Breast epithelium (tissue), 4 donors: ENCODE measurements around the gene ANXA6. TPM values are rescaled to one million over a fixed set of nuclear protein-coding genes. Genes with fewer than 3 reads are reported as not detected.
"Not testable (repeated sequence)": the region's sequence is repeated elsewhere in the genome, so short reads cannot be mapped to it uniquely, and the experiment has no call there.

Experiments used
- DNase-seq, 2 donors: peaks; one replicate each; pipeline ENCODE4 v3.0.0-alpha.2; 2019; ENCODE audit warnings: low spot score in 2 of 2
- H3K27ac ChIP-seq, 2 donors: fragments of 200-600 bp; sonication (generic) in 1 of 2; one replicate each; pipeline ENCODE4 v1.5.1; 2016 to 2019; ENCODE audit warnings: mild to moderate bottlenecking in 1 of 2
- H3K27me3 ChIP-seq, 2 donors: fragments of 200-600 bp; sonication (generic) in 1 of 2; one replicate each; pipeline versions ENCODE4 v1.5.1 to v1.6.0; 2017 to 2019; ENCODE audit warnings: control low read depth in 1 of 2, mild to moderate bottlenecking in 1 of 2
- H3K36me3 ChIP-seq: fragments of 200-600 bp; one replicate; pipeline ENCODE4 v1.5.1; 2019
- H3K4me1 ChIP-seq, 2 donors: fragments of 200-600 bp; sonication (generic); one replicate each; pipeline ENCODE4 v1.5.1; 2016 to 2019; ENCODE audit warnings: control low read depth in 1 of 2
- H3K4me3 ChIP-seq, 3 donors: fragments of 200-600 bp; sonication (generic); 1 replicate in 2 of 3; 2 replicates in 1 of 3; pipeline ENCODE4 v1.5.1; 2016 to 2019; ENCODE audit warnings: mild to moderate bottlenecking in 3 of 3, moderate library complexity in 2 of 3
- H3K9me3 ChIP-seq, 2 donors: fragments of 200-600 bp; sonication (generic) in 1 of 2; one replicate each; pipeline ENCODE4 v1.5.1; 2016 to 2019; ENCODE audit warnings: control low read depth in 1 of 2
- CTCF ChIP-seq, 3 donors: fragments of 450-650 bp; IDR thresholded peaks; one replicate each; pipeline ENCODE4 v1.5.1; 2016 to 2017; ENCODE audit warnings: antibody characterized with exemption in 3 of 3, mild to moderate bottlenecking in 3 of 3, moderate library complexity in 3 of 3
- POLR2A ChIP-seq: fragments of 450-650 bp; IDR thresholded peaks from one replicate; pipeline ENCODE4 v1.6.1; 2016; ENCODE audit warnings: antibody characterized with exemption, mild to moderate bottlenecking, moderate library complexity
- POLR2AphosphoS5 ChIP-seq, 3 donors: sonication (generic); formaldehyde crosslinking; IDR thresholded peaks; one replicate each; pipeline ENCODE4 v1.6.1; 2017; ENCODE audit warnings: antibody characterized with exemption in 3 of 3
- intact Hi-C: fragments of 100-400 bp; cut with DNase I; formaldehyde crosslinking; loops from one replicate; pipeline ENCODE4 v1.15.1; 2023; ENCODE audit warnings: low total_unique reads
- total RNA-seq, 3 donors: library from RNA; depleted of rRNA; stranded (reverse); fragments of >200 nt; gene quantifications; one replicate each; pipeline ENCODE4 v1.1.0, GENCODE V29; 2016

ANXA6 gene
- total RNA-seq, 3 donors from 2014 or later = 206 to 320 (median 276) TPM

GRCh38 chr5:151181818-151182523, 24.4 kb upstream of the ANXA6 start:
- no peak overlapping the region for H3K27ac ChIP-seq
- H3K9me3 ChIP-seq = no peaks in the 10 kb centered on the region
- intact Hi-C loops = no loop called here
- no peak for TF ChIP-seq POLR2A
- H3K4me1 ChIP-seq = no peaks in the 10 kb centered on the region
- H3K4me3 ChIP-seq = no peak overlapping the region
- H3K36me3 ChIP-seq = no peaks in the 10 kb centered on the region
- DNase-seq = no peak
- no peaks in the 10 kb centered on the region for H3K27me3 ChIP-seq

- H3K36me3 ChIP-seq = no peaks in the 10 kb centered on the region
- no peaks in the 10 kb centered on the region for H3K9me3 ChIP-seq
- H3K4me3 ChIP-seq = no peak overlapping the region
- no peaks in the 10 kb centered on the region for H3K4me1 ChIP-seq
- DNase-seq = no peak
- no peak for TF ChIP-seq POLR2AphosphoS5 (IDR thresholded peaks at IDR 0.05)
- H3K27me3 ChIP-seq = no peaks in the 10 kb centered on the region
- intact Hi-C loops = no loop called here
- no peak overlapping the region for H3K27ac ChIP-seq
Observed at GRCh38 chr5:151180291-151180690, 22.7 kb upstream of the ANXA6 start.

- DNase-seq = no peak
- Histone ChIP-seq H3K4me1 (no peaks in the 10 kb centered on the region), H3K36me3 (no peaks in the 10 kb centered on the region), H3K4me3 (no peak overlapping the region), H3K9me3 (no peaks in the 10 kb centered on the region), H3K27ac (no peak overlapping the region), H3K27me3 (no peaks in the 10 kb centered on the region)
- intact Hi-C loops = no loop called here
- TF ChIP-seq POLR2AphosphoS5 (IDR thresholded peaks at IDR 0.05) (no peak), CTCF (IDR thresholded peaks at IDR 0.05) (no peak)
Observed at GRCh38 chr5:151179489-151179840, 21.9 kb upstream of the ANXA6 start.

- intact Hi-C loops = no loop called here
- no peaks in the 10 kb centered on the region for H3K36me3 ChIP-seq
- no peaks in the 10 kb centered on the region for H3K9me3 ChIP-seq
- no peaks in the 10 kb centered on the region for H3K27me3 ChIP-seq
- H3K27ac ChIP-seq = no peak overlapping the region
- no peaks in the 10 kb centered on the region for H3K4me1 ChIP-seq
- no peak for DNase-seq
- TF ChIP-seq CTCF (IDR thresholded peaks at IDR 0.05) (no peak), POLR2A (no peak)
- no peak overlapping the region for H3K4me3 ChIP-seq
Observed at GRCh38 chr5:151178777-151179488, 21.4 kb upstream of the ANXA6 start.

GRCh38 chr5:151178372-151178771, 20.8 kb upstream of the ANXA6 start:
- intact Hi-C loops = no loop called here
- no peak for TF ChIP-seq POLR2A
- Histone ChIP-seq H3K27me3 (no peaks in the 10 kb centered on the region), H3K36me3 (no peaks in the 10 kb centered on the region), H3K4me3 (no peak overlapping the region), H3K27ac (no peak overlapping the region), H3K9me3 (no peaks in the 10 kb centered on the region), H3K4me1 (no peaks in the 10 kb centered on the region)
- DNase-seq = no peak

- intact Hi-C loops, H3K27ac ChIP-seq, DNase-seq, H3K4me1 ChIP-seq, H3K36me3 ChIP-seq, H3K4me3 ChIP-seq, H3K27me3 ChIP-seq, H3K9me3 ChIP-seq: not testable (repeated sequence)
Observed at GRCh38 chr5:151176268-151176667, 18.7 kb upstream of the ANXA6 start.

- Histone ChIP-seq H3K27ac (no peak overlapping the region), H3K27me3 (no peaks in the 10 kb centered on the region), H3K36me3 (no peaks in the 10 kb centered on the region), H3K9me3 (no peaks in the 10 kb centered on the region), H3K4me3 (no peak overlapping the region), H3K4me1 (no peaks in the 10 kb centered on the region)
- intact Hi-C loops = no loop called here
- TF ChIP-seq CTCF (IDR thresholded peaks at IDR 0.05) (no peak), POLR2AphosphoS5 (IDR thresholded peaks at IDR 0.05) (no peak), POLR2A (no peak)
- no peak for DNase-seq
Observed at GRCh38 chr5:151174612-151175101, 17.1 kb upstream of the ANXA6 start.
